OCI-LY1 (cell line): ENCODE measurements around the gene P2RY13.

Experiments
- CTCF ChIP-seq: fragments of 200-600 bp; sonication (generic), shearing (Covaris generic); IDR thresholded peaks from 2 replicates; pipeline ENCODE4 v1.5.1; 2017; ENCODE audit warnings: mild to moderate bottlenecking, antibody characterized with exemption, low read length, moderate library complexity, mixed read lengths
- EZH2 ChIP-seq: fragments of 200-600 bp; sonication (generic), shearing (Covaris generic); IDR thresholded peaks from 2 replicates; pipeline ENCODE4 v1.8.0; 2017; ENCODE audit warnings: borderline replicate concordance, mixed run types, mild to moderate bottlenecking, antibody characterized with exemption, low read length, moderate library complexity, mixed read lengths

- no peak for TF ChIP-seq CTCF
- no peak for TF ChIP-seq EZH2
Measured at GRCh38 chr3:151357463-151357850, 28.1 kb upstream of the P2RY13 start.
